Fibroblast of skin of left quadriceps (primary cell): ENCODE measurements around the gene SYTL5.
A peak's percentile ranks its signal among the peaks of the same experiment; 100 is the strongest.
"Not testable (repeated sequence)": the region's sequence is repeated elsewhere in the genome, so short reads cannot be mapped to it uniquely, and the experiment has no call there.

ENCODE experiments used
- DNase-seq, 2 experiments: peaks; one replicate each; pipeline ENCODE4 v3.0.0-alpha.2; 2013; ENCODE audit warnings: low read depth in 2 of 2

The SYTL5 gene

GRCh38 chrX:38006291-38006690 lies at the start of gene SYTL5:
Gene SYTL5, plus strand, starts transcription at chrX:38006553. Its CDS starts 27,337 bp downstream, at chrX:38033890.
- DNase-seq, result no peak

GRCh38 chrX:37958525-37959211 lies 47.7 kb upstream of the SYTL5 start:
- peak; percentile 34 to 37 for DNase-seq

GRCh38 chrX:37959212-37960021 lies 46.9 kb upstream of the SYTL5 start:
- DNase-seq, result no peak

DNA sequence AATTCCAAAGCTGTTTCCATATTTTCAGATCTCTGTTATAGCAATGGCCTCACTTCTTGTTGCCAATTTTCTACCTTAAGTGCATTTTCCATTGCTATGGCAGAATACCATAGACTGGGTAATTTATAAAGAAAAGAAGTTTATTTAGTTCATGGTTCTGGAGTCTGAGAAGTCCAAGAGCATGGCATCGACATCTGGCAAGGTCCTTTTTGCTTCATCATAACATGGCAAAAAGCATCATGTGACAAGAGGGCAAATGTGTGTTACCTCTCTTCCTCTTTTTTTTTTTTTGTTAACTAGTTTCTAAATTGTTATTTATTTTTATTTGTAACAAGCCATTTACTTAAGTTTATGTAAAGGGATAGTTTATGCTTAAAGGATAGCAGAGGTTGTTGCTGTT lies 45.2 kb upstream of the SYTL5 start:
- no peak for DNase-seq

DNA sequence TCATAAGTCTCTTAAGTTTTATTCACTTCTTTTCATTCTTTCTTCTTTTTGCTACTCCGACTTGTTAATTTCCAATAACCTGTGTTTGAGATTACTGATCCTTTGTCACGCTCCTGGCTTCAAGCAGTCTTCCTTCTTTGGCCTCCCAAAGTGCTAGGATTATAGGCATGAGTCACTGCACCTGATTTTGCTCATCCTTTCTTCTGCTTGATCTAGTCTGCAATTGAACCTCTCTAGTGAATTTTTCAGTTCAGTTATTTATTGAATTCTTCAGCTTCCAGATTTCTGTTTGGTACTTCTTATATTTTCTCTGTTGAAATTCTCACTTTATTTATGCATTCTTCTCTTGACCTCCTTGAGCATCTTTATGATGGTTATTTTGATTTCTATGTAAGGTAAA lies 38.6 kb upstream of the SYTL5 start:
- no peak for DNase-seq

DNA sequence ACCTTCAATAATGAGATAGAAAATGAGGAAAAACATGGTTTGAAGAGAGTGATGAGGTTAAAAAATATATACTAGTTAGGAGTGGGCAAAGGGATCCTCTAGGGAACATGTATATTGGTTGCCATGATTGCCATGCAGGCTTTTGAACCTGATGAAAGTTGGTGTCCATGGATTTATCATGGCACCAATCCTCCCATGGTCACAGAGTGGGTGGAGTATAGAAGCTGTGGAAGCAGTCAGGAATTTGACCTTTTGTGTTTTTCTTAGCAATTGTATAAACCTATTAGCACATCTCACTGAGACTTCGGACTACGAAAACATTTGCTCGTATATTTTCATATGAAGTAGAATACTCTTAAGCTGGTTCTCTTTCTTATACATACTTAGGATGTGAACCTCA lies 30.9 kb upstream of the SYTL5 start:
- DNase-seq, result no peak

DNA sequence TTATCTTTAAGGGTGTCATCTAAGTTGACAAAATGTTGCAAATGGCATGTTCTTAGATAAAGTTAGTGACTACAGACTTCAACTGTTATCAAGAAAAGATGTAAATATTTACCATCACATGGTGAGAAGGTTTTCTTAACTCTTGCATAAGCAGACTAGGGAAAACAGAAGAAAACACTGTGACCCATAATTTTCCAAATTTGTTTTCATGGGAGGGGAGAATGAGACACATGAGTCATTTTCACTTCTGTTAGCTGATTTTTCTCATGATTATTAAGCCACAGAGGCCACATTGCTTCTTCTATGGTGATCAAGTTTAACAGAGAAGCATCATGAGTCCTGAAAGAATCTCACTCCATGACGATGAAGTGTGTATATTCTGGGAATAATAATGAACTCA lies 30.2 kb upstream of the SYTL5 start:
- DNase-seq, result no peak

DNA sequence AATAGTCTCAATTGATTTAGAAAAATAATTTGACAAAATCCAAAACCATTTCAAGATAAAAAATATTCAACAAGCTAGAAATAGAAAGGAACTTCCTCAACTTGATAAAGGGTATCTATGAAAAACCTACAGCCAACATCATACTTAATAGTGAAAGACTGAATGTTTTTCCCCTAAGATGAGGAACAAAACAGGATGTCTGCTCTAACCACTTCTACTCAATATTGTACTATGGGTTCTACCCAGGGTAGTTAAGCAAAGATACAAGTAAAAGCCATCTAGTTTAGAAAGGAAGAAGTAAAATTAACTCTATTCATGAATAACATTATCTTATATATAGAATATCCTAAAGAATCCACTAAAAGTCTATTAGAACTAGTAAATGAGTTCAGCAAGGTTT lies 21.5 kb upstream of the SYTL5 start:
- DNase-seq, result no peak

GRCh38 chrX:37986893-37987292 lies 19.5 kb upstream of the SYTL5 start:
- DNase-seq, result peak; percentile 14

- no peak for DNase-seq
These were observed 17.0 kb upstream of the SYTL5 start for GRCh38 chrX:37989304-37989703.

GRCh38 chrX:37991303-37991702 lies 15.1 kb upstream of the SYTL5 start:
- DNase-seq, result not testable (repeated sequence)

GRCh38 chrX:37993176-37993575 lies 13.2 kb upstream of the SYTL5 start:
- DNase-seq, result no peak

- no peak for DNase-seq
These were observed 12.3 kb upstream of the SYTL5 start for GRCh38 chrX:37993837-37994619.

- DNase-seq, result no peak
These were observed 10.9 kb upstream of the SYTL5 start for GRCh38 chrX:37995428-37995827.

- DNase-seq, result no peak
These were observed 9.3 kb upstream of the SYTL5 start for GRCh38 chrX:37997096-37997495.

DNA sequence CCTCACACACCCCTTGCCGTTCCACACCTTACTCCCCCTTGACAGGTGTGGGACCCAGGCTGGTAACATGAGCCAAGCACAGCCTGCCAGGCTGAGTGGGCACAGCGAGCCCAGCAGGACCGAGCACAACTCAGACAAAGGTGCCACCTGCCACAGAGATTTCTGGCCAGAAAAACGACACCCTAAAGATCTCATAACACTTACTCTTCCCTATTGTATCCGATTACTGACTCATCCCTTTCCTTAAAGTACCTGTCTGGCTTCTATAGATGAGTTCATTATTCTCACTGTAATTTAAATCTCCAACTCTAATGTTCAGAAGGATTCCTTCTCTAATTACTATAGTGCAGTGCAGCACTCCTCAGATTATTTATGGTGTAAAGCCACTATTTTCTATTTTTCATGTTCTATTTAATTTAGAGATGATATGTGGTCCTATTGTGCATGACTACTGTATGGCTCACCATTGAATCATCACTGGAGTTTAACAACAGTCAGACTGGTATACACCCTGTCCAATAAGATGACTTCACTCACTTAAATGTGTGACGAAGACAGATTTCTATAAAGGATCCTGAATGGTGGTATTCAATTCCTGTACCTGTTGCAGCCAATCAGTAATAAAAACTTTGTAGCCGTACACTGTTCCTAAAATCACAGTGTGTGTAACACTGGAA lies 7.6 kb upstream of the SYTL5 start:
- peak in 1 of 2 experiments; percentile 10 for DNase-seq

DNA sequence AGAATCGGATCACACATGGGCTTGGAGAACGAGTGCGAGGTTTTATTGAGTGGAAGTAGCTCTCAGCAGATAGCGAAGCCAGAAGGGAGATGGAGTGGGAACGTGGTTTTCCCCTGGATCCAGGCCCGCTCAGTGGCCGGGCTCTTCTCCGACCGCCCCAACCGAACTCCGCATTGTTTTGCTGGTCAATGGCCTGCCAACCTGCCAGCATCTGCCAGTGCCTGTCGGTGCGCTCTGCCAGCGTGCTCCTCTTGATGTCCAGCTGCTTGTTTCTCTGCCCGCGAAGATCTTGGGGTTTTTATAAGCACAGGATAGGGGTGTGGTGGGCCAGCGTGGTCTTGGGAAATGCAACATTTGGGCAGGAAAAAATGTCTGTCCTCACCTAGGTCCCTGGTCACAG lies 5.6 kb upstream of the SYTL5 start:
- DNase-seq, result no peak

- DNase-seq, result no peak
These were observed 2.3 kb upstream of the SYTL5 start for GRCh38 chrX:38004046-38004445.

DNA sequence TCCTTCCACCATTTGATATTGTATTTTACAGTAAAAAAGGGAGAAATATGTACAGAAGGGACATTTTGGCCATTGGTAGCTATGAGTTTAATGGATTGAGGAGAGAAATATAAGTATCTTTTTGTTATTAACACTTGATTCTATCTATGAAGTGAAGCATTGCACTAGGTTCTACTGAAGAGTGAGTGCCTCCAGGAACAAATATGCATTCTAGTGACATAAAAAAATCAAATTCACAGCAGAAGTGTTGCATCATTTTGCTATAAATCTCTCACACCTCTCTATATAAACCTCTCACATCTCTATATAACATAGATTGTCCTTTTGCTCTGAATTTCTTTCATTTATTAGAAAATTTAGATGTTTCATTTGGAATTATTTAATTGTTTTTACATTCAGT lies 425 bp downstream of the SYTL5 start:
- DNase-seq, result no peak

- DNase-seq, result no peak
These were observed 2.3 kb downstream of the SYTL5 start for GRCh38 chrX:38008658-38009057.

DNA sequence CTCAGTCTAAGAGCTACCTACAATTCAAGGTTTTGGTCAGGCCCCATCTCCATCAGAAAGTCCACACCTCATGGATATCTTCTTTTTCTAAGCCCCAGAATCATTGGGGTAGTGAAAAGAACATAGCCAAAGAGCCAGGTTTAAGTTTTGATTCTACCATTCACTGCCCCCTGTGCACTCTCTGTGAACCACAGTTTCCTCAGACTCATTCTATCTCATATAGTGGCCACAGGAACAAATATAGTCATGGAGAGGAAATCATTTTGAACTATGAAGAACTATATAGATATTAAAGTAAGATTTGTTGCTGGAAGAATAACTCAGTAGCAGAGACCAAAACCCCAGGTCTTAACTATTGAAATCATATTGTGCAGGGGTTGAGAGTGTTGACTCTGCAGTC lies 3.3 kb downstream of the SYTL5 start:
- DNase-seq, result no peak
